B cell (primary cell): ENCODE measurements around the gene MAP3K5.

Experiments
- EZH2 ChIP-seq: IDR thresholded peaks from 2 replicates; pipeline ENCODE4 v1.6.1; 2012; ENCODE audit warnings: borderline replicate concordance, low read depth, mild to moderate bottlenecking, moderate library complexity, low read length; ENCODE audit not compliant: insufficient read depth, poor library complexity, severe bottlenecking
- TF ChIP-seq, protein P1 (sequence below): fragments of 200-600 bp; IDR thresholded peaks from one replicate; pipeline ENCODE4 v1.8.0; 2022; ENCODE audit warnings: antibody characterized with exemption, mild to moderate bottlenecking

DNA sequence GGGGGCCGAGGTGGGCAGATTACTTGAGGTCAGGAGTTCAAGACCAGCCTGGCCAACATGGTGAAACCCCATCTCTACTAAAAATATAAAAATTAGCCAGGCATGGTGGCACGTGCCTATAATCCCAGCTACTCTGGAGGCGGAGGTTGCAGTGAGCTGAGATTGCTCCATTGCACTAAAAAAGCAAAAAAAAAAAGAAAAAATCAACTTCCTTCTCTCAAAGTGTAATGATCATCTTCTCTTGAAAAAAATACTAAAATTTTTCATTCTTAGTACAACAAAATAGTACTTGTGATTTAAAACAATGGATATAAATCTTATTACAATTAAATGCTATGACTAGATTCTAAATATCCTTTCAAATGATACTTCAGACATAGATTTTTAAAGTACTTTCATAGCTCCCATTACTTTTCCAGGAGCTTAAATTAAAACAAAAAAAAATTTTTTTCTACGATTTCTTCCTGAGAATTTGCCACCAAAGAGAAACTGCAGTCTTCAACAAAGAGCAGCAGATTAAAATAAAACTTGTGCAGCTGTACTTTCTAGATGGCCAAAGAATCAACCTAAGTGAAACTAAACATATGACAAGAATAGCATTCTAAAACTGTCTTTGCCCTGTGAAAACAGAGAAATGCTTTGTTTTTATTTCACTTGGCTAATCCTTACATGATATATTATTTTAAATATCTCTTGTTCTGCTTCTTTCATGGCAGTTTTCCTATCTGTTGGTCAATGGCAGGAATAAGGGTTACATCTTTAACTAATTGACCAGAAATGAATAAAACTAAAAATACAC lies 75.2 kb downstream of the MAP3K5 start:
- TF ChIP-seq, protein P1, sequence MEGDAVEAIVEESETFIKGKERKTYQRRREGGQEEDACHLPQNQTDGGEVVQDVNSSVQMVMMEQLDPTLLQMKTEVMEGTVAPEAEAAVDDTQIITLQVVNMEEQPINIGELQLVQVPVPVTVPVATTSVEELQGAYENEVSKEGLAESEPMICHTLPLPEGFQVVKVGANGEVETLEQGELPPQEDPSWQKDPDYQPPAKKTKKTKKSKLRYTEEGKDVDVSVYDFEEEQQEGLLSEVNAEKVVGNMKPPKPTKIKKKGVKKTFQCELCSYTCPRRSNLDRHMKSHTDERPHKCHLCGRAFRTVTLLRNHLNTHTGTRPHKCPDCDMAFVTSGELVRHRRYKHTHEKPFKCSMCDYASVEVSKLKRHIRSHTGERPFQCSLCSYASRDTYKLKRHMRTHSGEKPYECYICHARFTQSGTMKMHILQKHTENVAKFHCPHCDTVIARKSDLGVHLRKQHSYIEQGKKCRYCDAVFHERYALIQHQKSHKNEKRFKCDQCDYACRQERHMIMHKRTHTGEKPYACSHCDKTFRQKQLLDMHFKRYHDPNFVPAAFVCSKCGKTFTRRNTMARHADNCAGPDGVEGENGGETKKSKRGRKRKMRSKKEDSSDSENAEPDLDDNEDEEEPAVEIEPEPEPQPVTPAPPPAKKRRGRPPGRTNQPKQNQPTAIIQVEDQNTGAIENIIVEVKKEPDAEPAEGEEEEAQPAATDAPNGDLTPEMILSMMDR: no peak
- TF ChIP-seq EZH2: no peak
